Measurements from ENCODE around the gene CCT7.

CCT7 gene

DNA sequence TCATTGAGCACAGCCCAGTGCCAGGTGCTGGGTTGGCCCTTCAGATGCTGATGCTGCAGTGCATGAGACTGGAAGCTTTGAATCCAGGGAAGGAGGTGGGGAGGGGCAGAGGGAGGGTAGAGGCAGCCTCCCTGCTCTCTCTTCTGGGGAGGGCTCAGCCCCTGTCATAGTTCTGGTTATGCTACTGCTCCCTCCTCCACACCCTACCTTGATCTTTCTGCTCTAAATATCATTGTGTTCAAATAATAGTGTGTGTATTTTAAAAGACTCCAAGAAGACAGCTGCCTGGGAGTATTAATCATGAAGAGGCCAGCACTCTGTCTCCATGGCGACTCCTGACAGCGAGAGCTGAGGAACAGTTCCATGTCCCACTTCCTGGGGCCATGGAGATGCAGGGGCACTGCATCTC, 63.0 kb downstream of the CCT7 start:
- no peak for DNase-seq

DNA sequence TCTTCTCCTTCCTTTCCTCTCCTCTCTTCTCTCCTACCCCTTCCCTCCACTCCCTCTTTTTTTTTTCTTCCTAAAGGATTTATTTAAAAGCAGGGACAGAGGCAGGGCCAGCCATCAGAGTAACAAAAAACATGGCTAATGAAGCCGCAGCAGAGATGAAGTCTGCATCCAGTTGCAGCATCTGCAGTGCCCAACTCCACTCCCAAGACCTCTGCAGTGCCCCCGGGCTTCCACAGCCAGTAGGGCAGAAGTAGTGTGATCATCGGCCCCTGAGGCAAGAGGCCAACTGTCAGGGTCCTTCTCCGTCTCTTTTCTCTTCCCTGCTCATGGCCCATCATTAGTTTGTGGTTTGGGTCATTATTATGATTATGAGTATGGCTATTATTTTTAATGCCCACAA, 63.5 kb downstream of the CCT7 start:
- DNase-seq, result no peak

DNA sequence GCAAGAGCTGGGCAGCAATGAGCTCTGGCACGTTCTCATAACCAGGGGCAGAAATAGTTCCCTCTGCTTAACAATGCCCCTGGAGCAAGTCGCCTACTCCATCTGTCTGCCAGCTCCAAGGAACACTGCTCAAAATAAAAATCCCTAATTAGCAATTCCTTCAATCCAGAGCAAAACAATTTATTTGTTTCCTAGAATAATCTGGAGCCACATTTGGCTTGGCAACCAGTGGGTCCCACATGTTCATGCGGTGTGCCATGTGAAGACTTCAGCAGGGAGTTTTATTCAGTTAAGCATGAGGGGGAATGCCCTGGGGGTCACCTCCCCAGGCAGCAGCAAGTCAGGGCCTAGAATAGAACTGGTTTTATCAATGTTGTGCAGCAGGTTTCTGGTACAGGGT, 66.8 kb downstream of the CCT7 start:
- no peak for DNase-seq

DNA sequence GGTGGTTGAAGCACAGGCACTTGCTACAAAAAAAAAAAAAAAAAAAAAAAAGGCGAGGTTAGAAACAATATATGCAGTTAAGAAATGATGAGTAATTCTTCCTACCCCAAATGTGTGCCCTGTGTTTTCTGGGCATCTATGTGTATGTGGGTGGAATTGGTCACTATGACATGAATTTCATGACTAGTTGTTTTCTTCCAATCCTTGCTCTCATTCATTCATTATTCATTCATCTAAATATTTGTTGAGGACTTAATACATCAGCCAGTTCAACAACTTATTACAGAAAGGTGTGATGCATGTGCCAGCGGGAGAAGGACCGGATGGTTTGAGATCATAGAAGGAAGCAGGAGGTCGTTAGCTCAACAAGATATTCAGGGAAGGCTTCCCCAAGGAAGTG, 67.5 kb downstream of the CCT7 start:
- DNase-seq, result no peak

Data from stimulated activated naive CD4-positive, alpha-beta T cell treated with Interleukin-2 at 50 U/mL for 16 hours (primary cell).